Vagina (tissue), 2 donors: Measurements from ENCODE around the gene FXR2. TPM values are rescaled to one million over a fixed set of nuclear protein-coding genes. Genes with fewer than 3 reads are reported as not detected.

Experiments
- DNase-seq, 2 donors: peaks; one replicate each; pipeline ENCODE4 v3.0.0-alpha.2; 2017; ENCODE audit errors: extremely low spot score in 2 of 2
- H3K27ac ChIP-seq: fragments of 200-600 bp; sonication (generic); one replicate; pipeline ENCODE4 v1.5.1; 2019
- H3K27me3 ChIP-seq: fragments of 200-600 bp; sonication (generic); one replicate; pipeline ENCODE4 v1.5.1; 2019
- H3K36me3 ChIP-seq, 2 donors: fragments of 200-600 bp; sonication (generic); one replicate each; pipeline ENCODE4 v1.5.1; 2017 to 2019
- H3K4me1 ChIP-seq: fragments of 200-600 bp; sonication (generic); one replicate; pipeline ENCODE4 v1.5.1; 2019
- H3K4me3 ChIP-seq, 2 donors: fragments of 200-600 bp; sonication (generic); 1 replicate in 1 of 2; 2 replicates in 1 of 2; pipeline ENCODE4 v1.5.1; 2016 to 2019
- H3K9me3 ChIP-seq: fragments of 200-600 bp; sonication (generic); one replicate; pipeline ENCODE4 v1.5.1; 2019
- POLR2A ChIP-seq, 2 donors: fragments of 450-650 bp; IDR thresholded peaks; one replicate each; pipeline ENCODE4 v1.6.1; 2017; ENCODE audit warnings: antibody characterized with exemption in 2 of 2, mild to moderate bottlenecking in 2 of 2, moderate library complexity in 2 of 2
- POLR2AphosphoS5 ChIP-seq, 2 donors: sonication (generic); formaldehyde crosslinking; IDR thresholded peaks; one replicate each; pipeline ENCODE4 v1.9.0; 2017; ENCODE audit warnings: antibody characterized with exemption in 2 of 2, mild to moderate bottlenecking in 2 of 2, low read depth in 1 of 2; ENCODE audit not compliant: insufficient read depth in 1 of 2
- intact Hi-C: fragments of 100-400 bp; cut with DNase I; formaldehyde crosslinking; loops from one replicate; pipeline ENCODE4 v1.15.1; 2023
- total RNA-seq: library from RNA; depleted of rRNA; stranded (reverse); fragments of >200 nt; gene quantifications from one replicate; pipeline ENCODE4 v1.2.3, GENCODE V29; 2016
- TF ChIP-seq, protein P1 (sequence below), 3 experiments: fragments of 450-650 bp in 2 of 3; fragments of 200-600 bp in 1 of 3; sonication (generic) in 1 of 3; IDR thresholded peaks; one replicate each; pipeline ENCODE4 v1.5.1; 2017 to 2019; ENCODE audit warnings: antibody characterized with exemption in 3 of 3, mild to moderate bottlenecking in 2 of 3, moderate library complexity in 2 of 3

FXR2 gene
- total RNA-seq, 1 donor from 2014 or later: 36.1 TPM

DNA sequence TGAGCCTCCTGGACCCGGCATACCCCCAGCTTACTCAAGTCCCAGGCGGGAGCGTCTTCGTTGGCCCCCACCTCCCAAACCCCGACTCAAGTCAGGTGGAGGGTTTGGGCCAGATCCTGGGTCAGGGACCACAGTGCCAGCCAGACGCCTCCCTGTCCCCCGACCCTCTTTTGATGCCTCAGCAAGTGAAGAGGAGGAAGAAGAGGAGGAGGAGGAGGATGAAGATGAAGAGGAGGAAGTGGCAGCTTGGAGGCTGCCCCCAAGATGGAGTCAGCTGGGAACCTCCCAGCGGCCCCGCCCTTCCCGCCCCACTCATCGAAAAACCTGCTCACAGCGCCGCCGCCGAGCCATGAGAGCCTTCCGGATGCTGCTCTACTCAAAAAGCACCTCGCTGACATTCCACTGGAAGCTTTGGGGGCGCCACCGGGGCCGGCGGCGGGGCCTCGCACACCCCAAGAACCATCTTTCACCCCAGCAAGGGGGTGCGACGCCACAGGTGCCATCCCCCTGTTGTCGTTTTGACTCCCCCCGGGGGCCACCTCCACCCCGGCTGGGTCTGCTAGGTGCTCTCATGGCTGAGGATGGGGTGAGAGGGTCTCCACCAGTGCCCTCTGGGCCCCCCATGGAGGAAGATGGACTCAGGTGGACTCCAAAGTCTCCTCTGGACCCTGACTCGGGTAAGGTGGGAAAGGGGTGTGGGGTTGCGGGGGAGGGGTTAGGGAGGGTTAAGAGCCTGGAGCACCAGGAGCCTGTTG is 51.4 kb downstream of the FXR2 start:
- peak overlapping the region in 1 of 2 donors; percentile 7 for H3K4me3 ChIP-seq
- no peak overlapping the region for H3K27ac ChIP-seq
- peaks cover 56% of the 10 kb centered on the region for H3K4me1 ChIP-seq
- no peaks in the 10 kb centered on the region for H3K9me3 ChIP-seq
- DNase-seq: peak in 1 of 2 donors; percentile 82
- intact Hi-C loops: loop anchor here (5.0 to 10.0 kb wide), 3 partner anchors 46 to 308 kb away; partner anchors contain the start of genes CTDNEP1, ELP5, KCTD11 and TMEM95
- no peaks in the 10 kb centered on the region for H3K27me3 ChIP-seq
- no peak for TF ChIP-seq POLR2AphosphoS5 (IDR thresholded peaks at IDR 0.05; ENCODE audit: insufficient read depth in 1 of 2, low read depth in 1 of 2)
- TF ChIP-seq POLR2A (IDR thresholded peaks at IDR 0.05): no peak
- TF ChIP-seq, protein P1, sequence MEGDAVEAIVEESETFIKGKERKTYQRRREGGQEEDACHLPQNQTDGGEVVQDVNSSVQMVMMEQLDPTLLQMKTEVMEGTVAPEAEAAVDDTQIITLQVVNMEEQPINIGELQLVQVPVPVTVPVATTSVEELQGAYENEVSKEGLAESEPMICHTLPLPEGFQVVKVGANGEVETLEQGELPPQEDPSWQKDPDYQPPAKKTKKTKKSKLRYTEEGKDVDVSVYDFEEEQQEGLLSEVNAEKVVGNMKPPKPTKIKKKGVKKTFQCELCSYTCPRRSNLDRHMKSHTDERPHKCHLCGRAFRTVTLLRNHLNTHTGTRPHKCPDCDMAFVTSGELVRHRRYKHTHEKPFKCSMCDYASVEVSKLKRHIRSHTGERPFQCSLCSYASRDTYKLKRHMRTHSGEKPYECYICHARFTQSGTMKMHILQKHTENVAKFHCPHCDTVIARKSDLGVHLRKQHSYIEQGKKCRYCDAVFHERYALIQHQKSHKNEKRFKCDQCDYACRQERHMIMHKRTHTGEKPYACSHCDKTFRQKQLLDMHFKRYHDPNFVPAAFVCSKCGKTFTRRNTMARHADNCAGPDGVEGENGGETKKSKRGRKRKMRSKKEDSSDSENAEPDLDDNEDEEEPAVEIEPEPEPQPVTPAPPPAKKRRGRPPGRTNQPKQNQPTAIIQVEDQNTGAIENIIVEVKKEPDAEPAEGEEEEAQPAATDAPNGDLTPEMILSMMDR (IDR thresholded peaks at IDR 0.05): no peak
- H3K36me3 ChIP-seq: peaks cover 0 to 40% of the 10 kb centered on the region in 2 donors

- TF ChIP-seq POLR2AphosphoS5 (IDR thresholded peaks at IDR 0.05; ENCODE audit: insufficient read depth in 1 of 2, low read depth in 1 of 2) (no peak), POLR2A (IDR thresholded peaks at IDR 0.05) (no peak)
- TF ChIP-seq, protein P1 (IDR thresholded peaks at IDR 0.05): no peak
- peak in 1 of 2 donors; percentile 87 for DNase-seq
- H3K36me3 ChIP-seq: peaks cover 0 to 38% of the 10 kb centered on the region in 2 donors
- peak overlapping the region; percentile 70 to 82 for H3K4me3 ChIP-seq
- no peaks in the 10 kb centered on the region for H3K27me3 ChIP-seq
- intact Hi-C loops: loop anchor here (5.0 to 10.0 kb wide), 3 partner anchors 45 to 307 kb away; partner anchors contain the start of genes CTDNEP1, ELP5, KCTD11 and TMEM95
- H3K4me1 ChIP-seq: peaks cover 67% of the 10 kb centered on the region
- peak overlapping the region; percentile 88 for H3K27ac ChIP-seq
- no peaks in the 10 kb centered on the region for H3K9me3 ChIP-seq
Observed at GRCh38 chr17:7562208-7562605, 52.5 kb downstream of the FXR2 start.

GRCh38 chr17:7561589-7562207 is 53.0 kb downstream of the FXR2 start, which contains the start of gene SENP3:
TSS of gene SENP3 (plus strand) at chr17:7561919. CDS start at chr17:7563077, 1,158 bp downstream.
- Histone ChIP-seq H3K4me3 (peak within 1 kb of the TSS; percentile 70 to 82), H3K9me3 (no peaks in the 10 kb centered on the region), H3K4me1 (peaks cover 70% of the 10 kb centered on the region), H3K36me3 (peaks cover 0 to 35% of the 10 kb centered on the region in 2 donors), H3K27ac (peak within 1 kb of the TSS; percentile 88), H3K27me3 (no peaks in the 10 kb centered on the region)
- intact Hi-C loops: loop anchor here (5.0 to 10.0 kb wide), 3 partner anchors 44 to 307 kb away; partner anchors contain the start of genes CTDNEP1, ELP5, KCTD11 and TMEM95
- TF ChIP-seq POLR2A (IDR thresholded peaks at IDR 0.05) (peak in 1 of 2 donors; percentile 40), POLR2AphosphoS5 (IDR thresholded peaks at IDR 0.05; ENCODE audit: insufficient read depth in 1 of 2, low read depth in 1 of 2) (peak; percentile 52 to 79)
- TF ChIP-seq, protein P1 (IDR thresholded peaks at IDR 0.05): no peak
- DNase-seq: peak in 1 of 2 donors; percentile 86

- peak overlapping the region; percentile 70 to 82 for H3K4me3 ChIP-seq
- TF ChIP-seq POLR2A (IDR thresholded peaks at IDR 0.05) (no peak), POLR2AphosphoS5 (IDR thresholded peaks at IDR 0.05; ENCODE audit: insufficient read depth in 1 of 2, low read depth in 1 of 2) (peak in 1 of 2 donors; percentile 68)
- TF ChIP-seq, protein P1 (IDR thresholded peaks at IDR 0.05): peak; percentile 64 to 90 (median 89)
- H3K9me3 ChIP-seq: no peaks in the 10 kb centered on the region
- DNase-seq: peak in 1 of 2 donors; percentile 92
- peak overlapping the region; percentile 88 for H3K27ac ChIP-seq
- H3K36me3 ChIP-seq: peaks cover 0 to 29% of the 10 kb centered on the region in 2 donors
- intact Hi-C loops: loop anchor here (5.0 to 10.0 kb wide), 3 partner anchors 44 to 306 kb away; partner anchors contain the start of genes CTDNEP1, ELP5, KCTD11 and TMEM95
- peaks cover 70% of the 10 kb centered on the region for H3K4me1 ChIP-seq
- H3K27me3 ChIP-seq: no peaks in the 10 kb centered on the region
Observed at GRCh38 chr17:7561028-7561575, 53.6 kb downstream of the FXR2 start.
